HG03103 (cell line): ENCODE measurements around the gene RAD51B.
"Not testable (repeated sequence)": the region's sequence is repeated elsewhere in the genome, so short reads cannot be mapped to it uniquely, and the experiment has no call there.

Experiments
- ATAC-seq: cut with Tn5 transposase; IDR thresholded peaks from one replicate; pipeline ENCODE4 v1.9.1; 2021; ENCODE audit warnings: low read depth; ENCODE audit not compliant: unreplicated experiment

Gene RAD51B

GRCh38 chr14:68407825-68408224 is 588.2 kb downstream of the RAD51B start:
- ATAC-seq: no peak

- no peak for ATAC-seq
Measured at GRCh38 chr14:68408680-68409079, 589.1 kb downstream of the RAD51B start.

DNA sequence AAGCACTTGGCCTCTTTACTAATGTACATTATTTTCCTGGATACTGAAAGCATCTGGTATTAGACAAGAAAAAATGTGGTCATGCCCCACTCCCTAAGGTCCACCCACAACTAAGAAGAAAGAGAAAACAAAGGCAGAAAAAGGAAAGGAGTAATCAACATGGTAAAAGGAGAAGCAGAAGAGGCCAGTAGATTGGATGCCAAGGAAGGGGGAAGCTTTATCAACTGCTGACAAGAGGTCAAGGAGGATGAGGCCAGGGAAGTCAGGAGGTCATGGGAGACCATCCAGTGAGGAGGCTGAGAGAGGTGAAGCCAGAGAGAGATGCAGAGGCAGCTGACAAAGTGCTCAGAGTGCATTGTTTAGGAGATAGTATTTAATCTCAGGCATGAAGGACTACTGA is 589.8 kb downstream of the RAD51B start:
- ATAC-seq: no peak

DNA sequence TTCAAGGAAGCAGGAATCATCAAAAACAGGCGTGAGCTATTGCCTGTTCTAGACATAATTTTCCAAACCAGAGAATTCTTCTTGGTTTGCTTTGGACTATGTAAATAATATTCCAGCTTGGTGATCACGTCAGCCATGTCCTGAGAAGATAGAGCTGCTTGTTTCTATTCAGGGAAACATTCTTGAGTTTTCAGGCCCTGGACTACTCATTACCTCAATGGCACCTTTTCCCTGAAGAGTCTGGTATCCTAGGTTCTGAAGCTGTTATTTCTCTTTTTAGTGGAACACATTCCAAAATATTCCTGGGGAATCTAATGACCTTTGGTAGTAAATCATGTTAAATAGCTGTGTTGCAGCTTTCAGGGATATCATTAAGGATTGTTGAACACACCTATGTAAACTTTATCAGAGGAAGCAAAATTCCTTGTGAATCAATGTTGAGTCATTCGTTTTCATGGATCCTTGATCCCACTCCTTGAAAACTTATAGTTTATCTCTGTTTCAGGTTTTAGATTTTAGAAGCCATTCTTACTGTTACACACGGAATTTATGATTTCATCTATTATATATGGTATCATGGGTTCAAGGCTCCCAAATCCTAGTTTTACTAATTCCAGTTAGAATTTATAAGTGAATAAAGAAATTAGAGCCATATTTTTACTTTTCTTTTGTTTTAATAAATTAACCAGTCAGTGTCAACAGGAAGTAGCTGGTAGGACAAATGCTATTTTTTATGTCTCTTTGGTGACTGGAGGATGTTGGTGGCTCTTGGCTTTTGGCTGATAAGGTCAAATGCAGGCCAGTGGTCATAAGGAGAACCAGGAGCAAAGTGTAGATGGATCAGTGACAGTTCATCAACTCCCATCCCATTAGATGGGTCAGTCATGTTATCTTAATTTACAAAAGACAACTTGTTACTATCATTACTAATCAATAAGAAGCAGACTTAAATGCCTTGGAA is 593.2 kb downstream of the RAD51B start:
- no peak for ATAC-seq

DNA sequence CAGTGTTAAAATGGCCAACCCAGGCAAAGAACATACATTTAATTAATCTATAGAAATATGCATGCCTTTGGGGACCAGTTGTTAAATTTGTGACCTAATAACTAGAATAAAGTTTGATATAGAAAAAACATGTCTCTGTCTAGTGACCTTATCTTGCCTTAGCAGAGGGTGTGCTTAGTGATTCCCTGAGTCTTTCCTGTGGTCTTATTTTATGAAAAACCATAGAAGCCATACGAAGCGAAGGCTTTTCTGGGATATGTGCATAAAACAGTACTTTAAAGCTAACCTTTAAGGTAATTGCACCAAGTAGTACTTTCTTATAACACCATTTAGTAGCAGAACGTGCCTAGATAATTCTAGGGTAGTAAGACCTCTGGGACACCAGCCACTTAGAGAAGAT is 593.9 kb downstream of the RAD51B start:
- ATAC-seq: no peak

DNA sequence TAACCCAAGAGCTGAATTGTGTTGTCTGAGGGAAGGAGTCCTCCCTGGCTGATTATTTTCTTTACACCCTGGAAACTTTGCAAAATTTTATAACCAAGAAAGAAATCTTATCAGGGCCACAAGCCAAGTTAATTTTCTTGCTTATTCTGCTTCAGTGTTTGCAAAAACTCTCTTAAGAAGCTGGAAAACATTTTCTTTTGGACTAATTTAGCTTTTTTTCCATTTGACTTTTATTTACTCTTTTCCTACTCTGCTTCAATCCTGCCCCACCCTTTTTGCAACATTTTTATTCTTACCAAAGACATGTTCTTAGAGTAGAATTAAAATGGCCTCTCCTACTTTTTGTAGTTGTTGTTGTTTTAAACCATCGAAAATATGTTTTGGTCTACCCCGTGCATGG is 594.5 kb downstream of the RAD51B start:
- ATAC-seq: no peak

- ATAC-seq: no peak
Measured at GRCh38 chr14:68416171-68416570, 596.6 kb downstream of the RAD51B start.

DNA sequence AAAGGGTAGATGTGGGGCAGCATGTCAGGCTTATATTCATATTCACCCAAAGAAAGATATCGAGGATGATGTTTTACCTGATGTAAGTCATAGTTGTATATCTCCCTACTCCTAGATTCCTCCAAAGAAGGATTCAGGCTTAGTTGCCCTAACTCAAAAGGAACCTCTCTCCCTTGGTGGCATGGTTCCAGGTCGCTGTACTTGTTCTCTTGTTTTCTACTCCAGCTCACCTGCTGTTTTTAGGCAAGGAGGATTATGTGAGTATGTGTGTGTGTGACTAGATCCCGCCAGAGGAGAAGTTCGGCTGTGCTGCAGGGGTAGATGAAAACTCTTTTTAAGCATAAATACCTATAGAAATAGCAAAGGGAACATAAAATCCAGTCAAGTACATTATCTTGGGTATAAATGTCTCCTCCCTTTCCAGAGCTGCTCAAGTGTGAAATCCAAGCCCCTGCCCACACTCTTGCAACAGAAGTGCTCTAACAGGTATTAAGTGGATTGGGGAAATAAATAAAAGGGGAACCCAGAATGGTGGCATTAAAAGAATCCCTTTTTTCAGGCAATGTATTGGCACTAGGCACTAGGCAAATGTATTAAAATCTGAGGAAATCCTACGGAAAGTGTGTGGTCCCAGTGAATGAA is 597.6 kb downstream of the RAD51B start:
- no peak for ATAC-seq

DNA sequence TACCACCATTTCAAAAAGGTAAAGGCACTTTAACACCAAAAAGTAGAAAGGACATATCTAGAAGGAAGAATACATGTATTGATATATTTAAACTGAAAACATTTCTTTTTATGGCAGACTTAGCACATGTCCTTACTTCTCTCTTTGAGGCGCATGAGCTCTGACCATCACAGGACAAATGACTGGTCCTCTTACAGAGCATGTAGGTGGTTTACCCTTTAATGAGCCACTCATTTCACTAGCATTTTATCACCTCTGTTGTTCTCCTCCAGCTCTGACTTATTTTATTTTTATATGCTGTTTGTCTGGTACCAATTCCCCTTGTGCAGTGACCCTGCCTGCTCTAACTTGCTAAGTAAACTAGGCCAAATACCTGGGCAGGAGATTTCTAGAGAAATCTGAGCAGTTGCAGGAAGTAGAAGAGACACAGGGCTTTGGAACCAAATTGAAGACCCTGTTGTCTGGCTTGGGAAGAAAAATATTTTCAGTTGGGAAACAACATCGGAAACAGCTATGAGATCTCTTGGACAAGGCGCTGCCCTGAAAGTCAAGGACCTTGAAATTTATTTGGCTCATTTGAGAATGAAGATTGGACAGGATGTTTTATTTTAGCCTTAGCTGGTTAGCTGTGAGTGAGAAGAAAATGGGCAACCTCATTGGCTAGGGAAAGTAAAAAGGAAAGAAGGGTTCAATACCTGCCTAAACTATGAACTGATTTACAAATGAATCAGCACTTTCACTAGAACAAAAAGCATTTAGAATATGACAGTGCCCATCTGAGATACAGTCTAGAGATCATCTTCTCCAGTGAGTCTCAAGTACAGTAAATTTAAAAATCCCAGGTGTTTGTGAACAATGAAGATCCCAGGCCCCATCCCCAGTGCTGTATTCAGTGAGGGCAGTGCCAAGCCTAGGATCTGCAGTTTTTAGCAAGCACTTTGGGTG is 598.9 kb downstream of the RAD51B start:
- ATAC-seq: no peak

GRCh38 chr14:68420350-68420749 is 600.8 kb downstream of the RAD51B start:
- ATAC-seq: no peak

- no peak for ATAC-seq
Measured at GRCh38 chr14:68421116-68421515, 601.5 kb downstream of the RAD51B start.

GRCh38 chr14:68423686-68424085 is 604.1 kb downstream of the RAD51B start:
- no peak for ATAC-seq

GRCh38 chr14:68424443-68425172 is 605.0 kb downstream of the RAD51B start:
- no peak for ATAC-seq

DNA sequence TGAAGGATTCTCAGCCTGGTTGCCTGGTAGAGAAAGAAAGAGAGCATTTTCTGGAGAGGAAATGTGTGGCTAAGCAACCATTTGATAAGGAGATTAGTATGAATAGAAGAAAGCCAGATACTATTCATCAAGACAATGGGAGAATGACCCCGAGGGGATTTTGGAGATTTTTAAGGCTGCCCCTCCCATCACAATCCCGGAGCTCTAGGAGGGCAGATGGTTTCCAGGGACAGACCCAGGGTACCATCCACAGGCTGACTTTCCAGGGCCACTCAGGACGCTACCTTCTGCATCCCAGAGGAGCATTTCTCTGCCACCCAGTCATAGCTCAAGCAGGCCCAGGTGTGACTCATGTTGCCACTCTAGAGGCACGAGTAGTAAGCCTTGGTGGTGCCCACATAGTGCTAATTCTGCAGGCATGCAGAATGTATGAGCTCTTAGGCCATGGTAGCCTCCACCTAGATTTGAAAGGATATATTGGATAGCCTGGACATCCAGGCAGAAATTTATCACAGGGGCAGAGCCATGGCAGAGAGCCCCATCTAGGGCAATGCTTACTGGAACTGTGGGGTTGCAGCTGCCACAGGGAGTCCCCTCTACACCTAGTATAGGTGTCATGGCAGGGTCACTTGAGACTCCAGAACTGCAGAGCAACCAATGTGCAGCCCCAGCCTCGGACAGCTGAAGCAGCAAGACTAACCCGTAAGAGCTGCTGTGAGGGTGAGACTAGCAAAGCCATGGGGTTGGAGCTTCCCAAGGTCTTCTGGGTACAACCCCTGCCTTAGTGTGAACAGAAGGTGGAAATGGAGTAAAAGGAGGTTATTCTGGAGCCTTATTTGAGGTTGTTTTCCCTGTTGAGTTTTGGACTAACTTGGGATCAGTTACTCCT is 607.3 kb downstream of the RAD51B start:
- ATAC-seq: no peak

DNA sequence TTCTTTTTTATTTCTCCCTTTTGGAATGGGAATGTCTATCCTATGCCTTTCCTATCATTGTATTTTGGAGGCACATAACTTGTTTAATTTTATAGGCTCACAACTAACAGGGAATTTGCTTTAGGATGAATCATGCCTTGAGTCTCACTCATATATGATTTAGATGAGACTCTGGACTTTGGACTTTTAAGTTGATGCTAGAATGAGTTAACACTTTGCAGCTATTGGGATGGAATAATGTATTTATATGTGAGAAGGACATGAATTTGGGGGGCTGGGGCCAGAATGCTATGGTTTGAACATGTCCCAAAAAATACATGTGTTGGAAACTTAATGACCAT is 607.9 kb downstream of the RAD51B start:
- ATAC-seq: no peak

GRCh38 chr14:68428900-68429299 is 609.3 kb downstream of the RAD51B start:
- not testable (repeated sequence) for ATAC-seq

DNA sequence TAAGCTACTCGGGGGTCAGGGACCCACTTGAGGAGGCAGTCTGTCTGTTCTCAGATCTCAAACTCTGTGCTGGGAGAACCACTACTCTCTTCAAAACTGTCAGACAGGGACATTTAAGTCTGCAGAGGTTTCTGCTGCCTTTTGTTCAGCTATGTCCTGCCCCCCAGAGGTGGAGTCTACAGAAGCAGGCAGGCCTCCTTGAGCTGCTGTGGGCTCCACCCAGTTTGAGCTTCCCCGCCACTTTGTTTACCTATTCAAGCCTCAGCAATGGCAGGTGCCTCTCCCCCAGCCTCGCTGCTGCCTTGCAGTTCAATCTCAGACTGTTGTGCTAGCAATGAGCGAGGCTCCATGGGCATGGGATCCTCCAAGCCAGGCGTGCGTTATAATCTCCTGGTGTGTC is 614.6 kb downstream of the RAD51B start:
- not testable (repeated sequence) for ATAC-seq

DNA sequence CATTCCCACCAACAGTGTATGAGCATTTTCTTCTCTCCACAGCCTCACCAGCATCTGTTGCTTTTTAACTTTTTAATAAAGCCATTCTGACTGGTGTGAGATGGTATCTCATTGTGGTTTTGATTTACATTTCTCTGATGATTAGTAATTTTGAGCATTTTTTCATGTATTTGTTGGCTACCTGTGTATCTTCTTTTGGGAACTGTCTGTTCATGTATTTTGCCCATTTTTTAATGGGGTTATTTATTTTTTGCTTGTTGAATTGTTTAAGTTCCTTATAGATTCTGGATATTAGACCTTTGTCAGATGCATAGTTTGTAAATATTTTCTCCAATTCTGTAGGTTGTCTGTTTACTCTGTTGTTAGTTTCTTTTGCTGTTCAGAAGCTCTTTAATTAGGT is 616.1 kb downstream of the RAD51B start:
- not testable (repeated sequence) for ATAC-seq

DNA sequence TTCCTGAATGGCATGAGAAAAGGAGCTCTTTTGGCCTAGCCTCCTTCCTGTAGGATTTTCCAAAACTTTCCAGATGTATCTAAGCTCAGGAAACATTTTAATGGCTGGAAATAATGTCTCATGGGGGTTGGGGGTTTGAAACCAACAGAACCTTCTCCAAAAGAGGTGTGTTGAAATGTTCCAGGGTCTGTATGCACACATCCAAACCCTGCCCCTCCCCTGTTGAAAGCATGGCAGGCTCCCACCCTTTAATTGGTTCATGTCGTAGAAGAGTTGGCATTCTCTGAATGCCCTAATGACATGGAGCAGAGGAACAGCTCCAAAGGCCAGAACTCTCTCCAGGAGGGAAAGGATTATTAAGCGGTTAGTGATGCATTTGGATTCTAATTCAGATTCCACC is 620.1 kb downstream of the RAD51B start:
- ATAC-seq: no peak
